CD4-positive, alpha-beta T cell (primary cell): ENCODE data around the gene NARF. TPM values are rescaled to one million over a fixed set of nuclear protein-coding genes. Genes with fewer than 3 reads are reported as not detected.
A peak's percentile ranks its signal among the peaks of the same experiment; 100 is the strongest.

ENCODE experiments used
- ATAC-seq: fragments of 200-7000 bp; cut with Tn5 transposase; one replicate; pipeline ENCODE4 v1.10.0; 2022; ENCODE audit warnings: mild to moderate bottlenecking; ENCODE audit not compliant: poor library complexity
- CTCF ChIA-PET: fragments of 350-600 bp; sonication (Branson Sonifier 250); formaldehyde crosslinking; loops from one replicate; lab custom pipeline; 2021; ENCODE audit warnings: antibody characterized with exemption, inconsistent platforms; lab: Charles Lee
- POLR2A ChIA-PET: fragments of 350-600 bp; sonication (Branson Sonifier 250); formaldehyde crosslinking; loops from one replicate; lab custom pipeline; 2021; ENCODE audit warnings: antibody characterized with exemption, inconsistent platforms; lab: Charles Lee
- DNase-seq, 14 experiments: peaks; one replicate each; pipeline ENCODE4 v3.0.0-alpha.2; 2013 to 2020; ENCODE audit warnings: mixed read lengths in 2 of 14
- H3K27ac ChIP-seq, 2 donors: one replicate each; pipeline versions ENCODE4 v1.5.1 to v1.7.0; 2013; ENCODE audit warnings: low read length in 2 of 2, low read depth in 1 of 2, mild to moderate bottlenecking in 1 of 2
- H3K27me3 ChIP-seq, 2 experiments: 1 replicate in 1 of 2; 2 replicates in 1 of 2; pipeline versions ENCODE4 v1.6.1 to v1.7.0; 2013; ENCODE audit warnings: low read length in 2 of 2, control low read depth in 1 of 2, mild to moderate bottlenecking in 1 of 2, moderate library complexity in 1 of 2; ENCODE audit not compliant: insufficient read depth in 2 of 2, control insufficient read depth in 1 of 2
- H3K36me3 ChIP-seq: one replicate; pipeline ENCODE4 v1.6.1; 2013; ENCODE audit warnings: low read length, control low read depth; ENCODE audit not compliant: insufficient read depth
- H3K4me1 ChIP-seq: one replicate; pipeline ENCODE4 v1.6.1; 2013; ENCODE audit warnings: low read length, control low read depth; ENCODE audit not compliant: insufficient read depth
- H3K4me3 ChIP-seq: one replicate; pipeline ENCODE4 v1.5.1; 2013; ENCODE audit warnings: mild to moderate bottlenecking, low read length, moderate library complexity
- H3K9me3 ChIP-seq, 2 experiments: 1 replicate in 1 of 2; 2 replicates in 1 of 2; pipeline versions ENCODE4 v1.6.1 to v1.7.0; 2013; ENCODE audit warnings: low read length in 2 of 2, mild to moderate bottlenecking in 2 of 2, control low read depth in 1 of 2, moderate library complexity in 1 of 2; ENCODE audit not compliant: control insufficient read depth in 1 of 2, insufficient read depth in 1 of 2
- H3K27ac Mint-ChIP-seq: one replicate; pipeline ENCODE4 v1.8.0; 2020; ENCODE audit warnings: mixed read lengths
- H3K27me3 Mint-ChIP-seq: one replicate; pipeline ENCODE4 v1.8.0; 2021; ENCODE audit warnings: mixed read lengths
- H3K36me3 Mint-ChIP-seq: one replicate; pipeline ENCODE4 v1.8.0; 2021; ENCODE audit warnings: low read depth, mixed read lengths
- H3K4me1 Mint-ChIP-seq: one replicate; pipeline ENCODE4 v1.8.0; 2021; ENCODE audit warnings: low read depth, mixed read lengths
- H3K4me3 Mint-ChIP-seq: one replicate; pipeline ENCODE4 v1.8.0; 2020; ENCODE audit warnings: mild to moderate bottlenecking, mixed read lengths
- H3K9me3 Mint-ChIP-seq: one replicate; pipeline ENCODE4 v1.8.0; 2020; ENCODE audit warnings: mixed read lengths
- CTCF ChIP-seq: fragments of 200-600 bp; IDR thresholded peaks from one replicate; pipeline ENCODE4 v1.8.0; 2022; ENCODE audit warnings: antibody characterized with exemption, mild to moderate bottlenecking
- intact Hi-C, 2 experiments: fragments of 100-400 bp; cut with DNase I in 1 of 2; cut with micrococcal nuclease in 1 of 2; formaldehyde crosslinking; loops; one replicate each; pipeline versions ENCODE4 v1.15.1 to v1.9.0; 2023 to 2025; cut with DNase I, micrococcal nuclease
- total RNA-seq, 174 experiments: library from RNA in 2 of 174; stranded (reverse) in 2 of 174; gene quantifications; one replicate each; pipeline ENCODE4 v1.2.3 and lab custom pipeline; 2021 to 2026

Gene NARF
- total RNA-seq, 2 experiments from 2014 or later, result 57.1 to 62.0 TPM

GRCh38 chr17:82495844-82496528 is 37.4 kb downstream of the NARF start:
- Mint-ChIP-seq H3K9me3 (no peaks in the 10 kb centered on the region), H3K4me3 (peak overlapping the region; percentile 71), H3K27ac (peak overlapping the region; percentile 93), H3K36me3 (peaks cover 9% of the 10 kb centered on the region), H3K4me1 (peaks cover 22% of the 10 kb centered on the region), H3K27me3 (no peaks in the 10 kb centered on the region)
- ChIA-PET CTCF (no interaction called here), POLR2A (interaction anchor here (0.6 to 3.5 kb wide), 5 partner anchors 24 to 988 kb away, joined by 3 to 22 read pairs (median 5); partner anchors contain the start of genes FOXK2 and OGFOD3)
- DNase-seq, result peak in 2 of 14 experiments; percentile 20 to 46
- TF ChIP-seq CTCF, result no peak
- Histone ChIP-seq H3K27ac (peak overlapping the region in 1 of 2 donors; percentile 62), H3K4me3 (peak overlapping the region; percentile 55), H3K4me1 (peaks cover 38% of the 10 kb centered on the region), H3K27me3 (no peaks in the 10 kb centered on the region), H3K36me3 (no peaks in the 10 kb centered on the region), H3K9me3 (no peaks in the 10 kb centered on the region)
- no peak for ATAC-seq
- intact Hi-C loops, result loop anchor here (2.0 to 5.0 kb wide), 6 partner anchors 23 to 145 kb away; partner anchors contain the start of genes FOXK2 (in 1 of the 2), HEXD (in 1 of the 2), NARF (in 1 of the 2) and OGFOD3 (in 1 of the 2)

GRCh38 chr17:82496529-82497434 is 38.2 kb downstream of the NARF start:
- Histone ChIP-seq H3K27ac (peak overlapping the region; percentile 62 to 64), H3K36me3 (no peaks in the 10 kb centered on the region), H3K27me3 (no peaks in the 10 kb centered on the region), H3K4me3 (peak overlapping the region; percentile 55), H3K9me3 (no peaks in the 10 kb centered on the region), H3K4me1 (peaks cover 38% of the 10 kb centered on the region)
- Mint-ChIP-seq H3K27me3 (no peaks in the 10 kb centered on the region), H3K9me3 (no peaks in the 10 kb centered on the region), H3K4me3 (peak overlapping the region; percentile 71), H3K36me3 (peaks cover 9% of the 10 kb centered on the region), H3K27ac (peak overlapping the region; percentile 93), H3K4me1 (peaks cover 22% of the 10 kb centered on the region)
- TF ChIP-seq CTCF, result no peak
- DNase-seq, result peak; percentile 72 to 96 (median 84)
- intact Hi-C loops, result loop anchor here (1.0 to 5.0 kb wide), 6 partner anchors 22 to 144 kb away; partner anchors contain the start of genes FOXK2 (in 2 of the 2), HEXD (in 1 of the 2), NARF (in 1 of the 2) and OGFOD3 (in 1 of the 2)
- peak; percentile 74 for ATAC-seq
- ChIA-PET CTCF (no interaction called here), POLR2A (interaction anchor here (0.6 to 3.5 kb wide), 9 partner anchors 23 to 199 kb away, joined by 3 to 22 read pairs (median 3); partner anchors contain the start of genes FOXK2 and NARF)
